Measurements from ENCODE around the gene CYTH1. TPM values are rescaled to one million over a fixed set of nuclear protein-coding genes. Genes with fewer than 3 reads are reported as not detected.

The CYTH1 gene
- polyA plus RNA-seq, 1 of the 3 experiments (the other 2 are of a cell fraction) = 23.8 TPM

GRCh38 chr17:78648293-78648692 is 133.8 kb downstream of the CYTH1 start:
- H3K79me2 ChIP-seq (ENCODE audit: insufficient read depth) = no peaks in the 10 kb centered on the region
- no peak overlapping the region for H3K4me3 ChIP-seq (ENCODE audit: low read depth in 2 of 2, low read length in 1 of 2)
- TF ChIP-seq EZH2phosphoT487 (IDR thresholded peaks at IDR 0.05; ENCODE audit: borderline replicate concordance, low read depth) = no peak
- no peak for TF ChIP-seq RCOR1 (IDR thresholded peaks at IDR 0.05; ENCODE audit: low read length)
- TF ChIP-seq TEAD4 (IDR thresholded peaks at IDR 0.05; ENCODE audit: borderline replicate concordance, insufficient read depth) = no peak
- TF ChIP-seq FOSL2 (IDR thresholded peaks at IDR 0.05; ENCODE audit: borderline replicate concordance, low read depth) = no peak
- TF ChIP-seq EP300 (IDR thresholded peaks at IDR 0.05; ENCODE audit: borderline replicate concordance in 1 of 2, low read depth in 1 of 2, low read length in 1 of 2) = no peak
- no peak for TF ChIP-seq MAX (IDR thresholded peaks at IDR 0.05; ENCODE audit: low read depth)
- no peak for TF ChIP-seq TAF1 (IDR thresholded peaks at IDR 0.05; ENCODE audit: borderline replicate concordance, low read depth, low read length)
- TF ChIP-seq, protein P1, sequence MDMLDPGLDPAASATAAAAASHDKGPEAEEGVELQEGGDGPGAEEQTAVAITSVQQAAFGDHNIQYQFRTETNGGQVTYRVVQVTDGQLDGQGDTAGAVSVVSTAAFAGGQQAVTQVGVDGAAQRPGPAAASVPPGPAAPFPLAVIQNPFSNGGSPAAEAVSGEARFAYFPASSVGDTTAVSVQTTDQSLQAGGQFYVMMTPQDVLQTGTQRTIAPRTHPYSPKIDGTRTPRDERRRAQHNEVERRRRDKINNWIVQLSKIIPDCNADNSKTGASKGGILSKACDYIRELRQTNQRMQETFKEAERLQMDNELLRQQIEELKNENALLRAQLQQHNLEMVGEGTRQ (IDR thresholded peaks at IDR 0.05; ENCODE audit: borderline replicate concordance, low read depth, low read length) = no peak
- TF ChIP-seq CHD2 (IDR thresholded peaks at IDR 0.05; ENCODE audit: low read length, partially characterized antibody) = no peak
- TF ChIP-seq TCF12 (IDR thresholded peaks at IDR 0.05) = no peak
- TF ChIP-seq, protein P2, sequence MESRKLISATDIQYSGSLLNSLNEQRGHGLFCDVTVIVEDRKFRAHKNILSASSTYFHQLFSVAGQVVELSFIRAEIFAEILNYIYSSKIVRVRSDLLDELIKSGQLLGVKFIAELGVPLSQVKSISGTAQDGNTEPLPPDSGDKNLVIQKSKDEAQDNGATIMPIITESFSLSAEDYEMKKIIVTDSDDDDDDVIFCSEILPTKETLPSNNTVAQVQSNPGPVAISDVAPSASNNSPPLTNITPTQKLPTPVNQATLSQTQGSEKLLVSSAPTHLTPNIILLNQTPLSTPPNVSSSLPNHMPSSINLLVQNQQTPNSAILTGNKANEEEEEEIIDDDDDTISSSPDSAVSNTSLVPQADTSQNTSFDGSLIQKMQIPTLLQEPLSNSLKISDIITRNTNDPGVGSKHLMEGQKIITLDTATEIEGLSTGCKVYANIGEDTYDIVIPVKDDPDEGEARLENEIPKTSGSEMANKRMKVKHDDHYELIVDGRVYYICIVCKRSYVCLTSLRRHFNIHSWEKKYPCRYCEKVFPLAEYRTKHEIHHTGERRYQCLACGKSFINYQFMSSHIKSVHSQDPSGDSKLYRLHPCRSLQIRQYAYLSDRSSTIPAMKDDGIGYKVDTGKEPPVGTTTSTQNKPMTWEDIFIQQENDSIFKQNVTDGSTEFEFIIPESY (IDR thresholded peaks at IDR 0.05; ENCODE audit: borderline replicate concordance, low read depth) = no peak
- no peak for TF ChIP-seq GATA2 (CRISPR knock-in tag; IDR thresholded peaks at IDR 0.05)
- no peak for TF ChIP-seq GABPA (IDR thresholded peaks at IDR 0.05; ENCODE audit: low read depth)
- no peak for TF ChIP-seq SMC3 (IDR thresholded peaks at IDR 0.05; ENCODE audit: low read depth, low read length)
- TF ChIP-seq FOXJ3 (CRISPR knock-in tag; IDR thresholded peaks at IDR 0.05) = no peak
- H3K9me2 ChIP-seq = no peaks in the 10 kb centered on the region
- H3K36me3 ChIP-seq (replicated peaks in 1 of 2; ENCODE audit: control insufficient read depth in 1 of 2, insufficient read depth in 2 of 2, low read length in 1 of 2) = no peaks in the 10 kb centered on the region
- no peak for DNase-seq
- no peaks in the 10 kb centered on the region; the same call in 1 of the 2 replicates for H3K27me3 ChIP-seq (ENCODE audit: insufficient read depth)
- POLR2A ChIA-PET = no interaction called here
- H3K9ac ChIP-seq = no peak overlapping the region
- whole genome bisulfite sequencing (ENCODE audit: low lambda C conversion rate) = 78% methylated on average over 5 of the region's 5 CpGs
- CTCF ChIA-PET = interaction anchor here (0.6 to 1.7 kb wide), 2 partner anchors 10 to 16 kb away, joined by 3 read pairs; no protein-coding TSS in a partner anchor
- no peaks in the 10 kb centered on the region for H3K9me3 ChIP-seq
- H2AFZ ChIP-seq (ENCODE audit: low read depth) = no peak overlapping the region
- no peaks in the 10 kb centered on the region; a peak in 1 of 4 replicates for H3K4me1 ChIP-seq (ENCODE audit: control insufficient read depth in 1 of 2, insufficient read depth in 2 of 2, low read depth in 1 of 2, low read length in 1 of 2)
- H3F3A ChIP-seq (replicated peaks; ENCODE audit: insufficient read depth) = peaks cover 8% of the 10 kb centered on the region
- H3K4me2 ChIP-seq = no peak overlapping the region
- no peak overlapping the region for H3K27ac ChIP-seq (ENCODE audit: low read depth in 2 of 2, low read length in 1 of 2)
- no peaks in the 10 kb centered on the region for H4K20me1 ChIP-seq (ENCODE audit: insufficient read depth)

- H3K27me3 ChIP-seq (ENCODE audit: insufficient read depth) = no peaks in the 10 kb centered on the region; the same call in 1 of the 2 replicates
- no peaks in the 10 kb centered on the region for H3K36me3 ChIP-seq (replicated peaks in 1 of 2; ENCODE audit: control insufficient read depth in 1 of 2, insufficient read depth in 2 of 2, low read length in 1 of 2)
- no peak for DNase-seq
- H3K27ac ChIP-seq (ENCODE audit: low read depth in 2 of 2, low read length in 1 of 2) = no peak overlapping the region
- no peaks in the 10 kb centered on the region; a peak in 1 of 4 replicates for H3K4me1 ChIP-seq (ENCODE audit: control insufficient read depth in 1 of 2, insufficient read depth in 2 of 2, low read depth in 1 of 2, low read length in 1 of 2)
- H3K9ac ChIP-seq = no peak overlapping the region
- ChIA-PET CTCF (no interaction called here), POLR2A (no interaction called here)
- 94% methylated on average over 8 of the region's 8 CpGs for WGBS (ENCODE audit: low lambda C conversion rate)
- H2AFZ ChIP-seq (ENCODE audit: low read depth) = no peak overlapping the region
- peaks cover 4% of the 10 kb centered on the region for H3F3A ChIP-seq (replicated peaks; ENCODE audit: insufficient read depth)
- H3K9me2 ChIP-seq = no peaks in the 10 kb centered on the region
- no peak overlapping the region for H3K4me3 ChIP-seq (ENCODE audit: low read depth in 2 of 2, low read length in 1 of 2)
- H3K4me2 ChIP-seq = no peak overlapping the region
- H3K9me3 ChIP-seq = no peaks in the 10 kb centered on the region
- no peaks in the 10 kb centered on the region for H4K20me1 ChIP-seq (ENCODE audit: insufficient read depth)
- no peaks in the 10 kb centered on the region for H3K79me2 ChIP-seq (ENCODE audit: insufficient read depth)
- TF ChIP-seq TEAD4 (IDR thresholded peaks at IDR 0.05; ENCODE audit: borderline replicate concordance, insufficient read depth) = no peak
- TF ChIP-seq RCOR1 (IDR thresholded peaks at IDR 0.05; ENCODE audit: low read length) = no peak
- TF ChIP-seq, protein P3, sequence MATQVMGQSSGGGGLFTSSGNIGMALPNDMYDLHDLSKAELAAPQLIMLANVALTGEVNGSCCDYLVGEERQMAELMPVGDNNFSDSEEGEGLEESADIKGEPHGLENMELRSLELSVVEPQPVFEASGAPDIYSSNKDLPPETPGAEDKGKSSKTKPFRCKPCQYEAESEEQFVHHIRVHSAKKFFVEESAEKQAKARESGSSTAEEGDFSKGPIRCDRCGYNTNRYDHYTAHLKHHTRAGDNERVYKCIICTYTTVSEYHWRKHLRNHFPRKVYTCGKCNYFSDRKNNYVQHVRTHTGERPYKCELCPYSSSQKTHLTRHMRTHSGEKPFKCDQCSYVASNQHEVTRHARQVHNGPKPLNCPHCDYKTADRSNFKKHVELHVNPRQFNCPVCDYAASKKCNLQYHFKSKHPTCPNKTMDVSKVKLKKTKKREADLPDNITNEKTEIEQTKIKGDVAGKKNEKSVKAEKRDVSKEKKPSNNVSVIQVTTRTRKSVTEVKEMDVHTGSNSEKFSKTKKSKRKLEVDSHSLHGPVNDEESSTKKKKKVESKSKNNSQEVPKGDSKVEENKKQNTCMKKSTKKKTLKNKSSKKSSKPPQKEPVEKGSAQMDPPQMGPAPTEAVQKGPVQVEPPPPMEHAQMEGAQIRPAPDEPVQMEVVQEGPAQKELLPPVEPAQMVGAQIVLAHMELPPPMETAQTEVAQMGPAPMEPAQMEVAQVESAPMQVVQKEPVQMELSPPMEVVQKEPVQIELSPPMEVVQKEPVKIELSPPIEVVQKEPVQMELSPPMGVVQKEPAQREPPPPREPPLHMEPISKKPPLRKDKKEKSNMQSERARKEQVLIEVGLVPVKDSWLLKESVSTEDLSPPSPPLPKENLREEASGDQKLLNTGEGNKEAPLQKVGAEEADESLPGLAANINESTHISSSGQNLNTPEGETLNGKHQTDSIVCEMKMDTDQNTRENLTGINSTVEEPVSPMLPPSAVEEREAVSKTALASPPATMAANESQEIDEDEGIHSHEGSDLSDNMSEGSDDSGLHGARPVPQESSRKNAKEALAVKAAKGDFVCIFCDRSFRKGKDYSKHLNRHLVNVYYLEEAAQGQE (IDR thresholded peaks at IDR 0.05; ENCODE audit: low read depth, low read length) = no peak
- no peak for TF ChIP-seq NRF1 (IDR thresholded peaks at IDR 0.05; ENCODE audit: low read depth, low read length)
- TF ChIP-seq, protein P2 (IDR thresholded peaks at IDR 0.05; ENCODE audit: borderline replicate concordance, low read depth) = no peak
These were observed 135.0 kb downstream of the CYTH1 start for GRCh38 chr17:78647032-78647431.
